Measurements from ENCODE around the gene AOC3.
"Not testable (repeated sequence)": the region's sequence is repeated elsewhere in the genome, so short reads cannot be mapped to it uniquely, and the experiment has no call there.

AOC3 gene

DNA sequence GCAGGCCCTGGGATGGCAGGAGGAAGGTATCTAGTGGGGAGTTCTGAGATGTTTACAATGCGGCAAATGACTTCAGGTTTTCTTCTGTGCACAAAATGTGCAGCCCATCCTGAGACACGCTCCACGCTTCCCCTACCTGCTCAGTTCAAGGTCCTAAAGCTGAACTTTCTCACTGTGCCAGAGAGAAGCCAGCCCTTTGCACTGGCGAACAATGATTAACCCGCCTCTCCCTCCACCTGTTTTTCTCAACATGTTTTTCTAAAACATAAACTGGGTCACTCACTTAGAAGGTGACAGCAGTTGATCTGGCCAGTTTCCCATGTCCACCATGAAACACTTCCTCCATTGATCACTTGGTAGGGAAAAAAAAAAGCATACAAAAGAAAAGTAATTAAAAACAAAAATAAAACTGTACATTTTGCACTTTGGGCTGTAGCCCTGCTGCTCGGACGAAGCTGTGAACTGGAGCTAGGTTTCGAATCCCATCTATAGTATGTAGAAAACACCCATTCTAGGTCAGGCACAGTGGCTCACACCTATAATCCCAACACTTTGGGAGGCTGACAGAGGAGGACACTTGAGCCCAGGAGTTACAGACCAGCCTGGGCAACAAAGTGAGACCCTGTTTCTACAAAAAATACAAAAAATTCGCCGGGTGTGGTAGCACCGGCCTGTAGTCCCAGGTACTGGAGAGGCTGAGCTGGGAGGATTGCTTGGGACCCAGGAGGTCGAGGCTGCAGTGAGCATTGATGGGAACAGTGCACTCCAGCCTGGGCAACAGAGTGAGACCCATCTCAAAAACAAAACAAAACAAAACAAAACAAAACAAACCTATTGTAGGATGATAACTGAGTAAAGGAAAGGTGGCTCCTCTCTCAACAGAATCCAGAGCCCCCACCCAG lies 43.5 kb downstream of the AOC3 start:
- DNase-seq, result no peak

DNA sequence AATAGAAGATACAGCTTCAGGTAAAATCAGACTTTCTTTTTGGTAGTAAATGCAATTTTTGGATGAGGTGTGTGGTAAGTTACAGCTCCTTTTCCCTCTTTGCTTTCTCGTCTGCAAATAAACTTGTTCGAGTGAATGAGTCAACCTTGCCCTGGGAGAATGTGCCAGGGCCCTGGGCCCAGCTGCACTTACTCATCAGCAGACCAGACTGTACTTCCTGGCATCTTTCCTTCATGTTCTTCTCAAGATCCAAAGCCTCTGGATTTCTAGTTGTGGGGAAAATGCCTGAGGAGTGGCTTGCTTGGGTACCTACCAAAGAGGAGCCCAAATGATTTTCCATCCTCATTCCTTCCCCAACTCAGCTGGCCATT lies 44.2 kb downstream of the AOC3 start:
- no peak for DNase-seq

DNA sequence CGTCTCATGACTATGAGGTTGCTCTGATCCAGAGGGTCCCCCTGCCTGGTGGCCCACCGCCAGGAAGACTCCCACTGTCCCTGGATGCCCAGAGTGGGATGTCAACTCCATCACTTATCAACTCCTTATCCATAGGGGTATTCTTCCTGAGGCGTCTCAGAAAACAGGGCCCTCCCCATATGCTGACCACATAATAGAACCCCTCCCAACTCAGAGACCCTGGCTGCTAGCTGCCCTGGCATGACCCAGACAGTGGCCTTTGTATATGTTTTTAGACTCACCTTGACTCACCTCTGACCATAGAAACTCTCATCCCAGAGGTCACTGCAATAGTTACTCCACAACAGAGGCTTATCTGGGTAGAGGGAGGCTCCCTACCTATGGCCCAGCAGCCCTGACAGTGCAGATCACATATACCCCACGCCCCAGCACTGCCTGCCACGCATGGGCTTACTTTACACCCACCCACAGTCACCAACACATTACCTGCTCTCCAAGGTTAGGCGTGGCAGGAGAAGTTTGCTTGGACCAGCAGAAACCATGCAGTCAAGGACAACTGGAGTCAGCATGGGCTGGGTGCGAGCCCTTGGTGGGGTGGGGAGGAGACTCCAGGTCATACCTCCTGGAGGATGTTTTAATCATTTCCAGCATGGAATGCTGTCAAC lies 47.3 kb downstream of the AOC3 start:
- DNase-seq, result no peak

DNA sequence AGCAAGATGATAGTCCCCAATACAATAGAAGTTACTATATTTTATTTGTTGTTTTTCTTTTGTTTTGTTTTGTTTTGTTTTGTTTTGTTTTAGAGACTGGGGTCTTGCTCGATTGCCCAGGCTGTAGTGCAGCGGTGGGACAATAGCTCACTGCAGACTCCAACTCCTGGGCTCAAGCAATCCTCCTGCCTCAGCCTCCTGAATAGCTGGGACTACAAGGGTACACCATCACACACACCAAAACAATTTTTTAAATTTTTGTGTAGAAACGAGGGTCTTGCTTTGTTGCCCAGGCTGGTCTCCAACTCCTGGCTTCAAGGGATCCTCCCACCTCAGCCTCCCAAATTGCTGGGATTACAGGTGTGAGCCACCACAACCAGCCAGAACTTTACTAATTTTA lies 49.0 kb downstream of the AOC3 start:
- not testable (repeated sequence) for DNase-seq

DNA sequence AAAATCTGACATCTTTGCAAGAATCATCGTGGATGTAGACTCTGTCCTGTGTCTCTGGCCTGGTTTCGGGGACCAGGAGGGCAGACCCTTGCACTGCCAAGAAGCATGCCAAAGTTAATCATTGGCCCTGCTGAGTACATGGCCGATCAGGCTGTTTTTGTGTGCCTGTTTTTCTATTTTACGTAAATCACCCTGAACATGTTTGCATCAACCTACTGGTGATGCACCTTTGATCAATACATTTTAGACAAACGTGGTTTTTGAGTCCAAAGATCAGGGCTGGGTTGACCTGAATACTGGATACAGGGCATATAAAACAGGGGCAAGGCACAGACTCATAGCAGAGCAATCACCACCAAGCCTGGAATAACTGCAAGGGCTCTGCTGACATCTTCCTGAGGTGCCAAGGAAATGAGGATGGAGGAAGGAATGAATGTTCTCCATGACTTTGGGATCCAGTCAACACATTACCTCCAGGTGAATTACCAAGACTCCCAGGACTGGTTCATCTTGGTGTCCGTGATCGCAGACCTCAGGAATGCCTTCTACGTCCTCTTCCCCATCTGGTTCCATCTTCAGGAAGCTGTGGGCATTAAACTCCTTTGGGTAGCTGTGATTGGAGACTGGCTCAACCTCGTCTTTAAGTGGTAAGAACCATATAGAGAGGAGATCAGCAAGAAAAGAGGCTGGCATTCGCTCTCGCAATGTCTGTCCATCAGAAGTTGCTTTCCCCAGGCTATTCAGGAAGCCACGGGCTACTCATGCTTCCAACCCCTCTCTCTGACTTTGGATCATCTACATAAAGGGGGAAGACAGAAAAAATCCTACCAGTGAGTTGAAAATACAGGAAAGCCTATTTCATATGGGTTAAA lies 49.7 kb downstream of the AOC3 start, which contains the start of gene G6PC1:
Gene G6PC1 (plus strand): TSS at position 340 of the 872 bp plus-strand sequence. CDS start 78 bp downstream, at position 418.
- no peak for DNase-seq

DNA sequence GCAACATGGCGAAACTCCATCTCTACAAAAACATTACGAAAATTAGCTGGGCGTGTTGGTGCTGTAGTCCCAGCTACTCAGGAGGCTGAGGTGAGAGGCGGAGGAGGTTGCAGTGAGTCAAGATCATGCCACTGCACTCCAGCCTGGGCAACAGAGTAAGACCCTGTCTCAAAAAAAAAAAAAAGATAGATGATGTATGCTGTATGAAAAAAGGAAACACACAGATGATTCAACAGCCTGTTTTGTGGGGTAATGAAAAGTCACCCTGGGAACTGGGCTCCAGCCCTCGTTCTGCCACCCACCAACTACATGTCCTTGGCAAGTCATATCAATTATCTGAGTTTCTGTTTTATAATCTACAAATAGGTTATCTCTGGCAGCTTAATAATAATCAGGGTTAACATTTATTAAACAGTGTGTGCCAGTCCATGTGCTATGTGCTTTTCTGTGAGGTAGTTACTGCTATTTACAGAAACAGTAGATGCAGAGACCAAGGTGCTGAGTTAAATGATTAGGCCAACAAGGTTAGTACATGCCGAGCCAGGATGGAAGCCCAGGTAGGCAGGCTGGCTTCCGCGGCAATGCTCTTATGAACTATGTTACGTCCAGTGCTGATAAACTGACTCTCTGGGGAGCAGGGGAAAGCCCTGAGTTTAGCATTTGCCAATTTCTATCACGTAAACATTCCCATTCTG lies 50.7 kb downstream of the AOC3 start:
- no peak for DNase-seq

DNA sequence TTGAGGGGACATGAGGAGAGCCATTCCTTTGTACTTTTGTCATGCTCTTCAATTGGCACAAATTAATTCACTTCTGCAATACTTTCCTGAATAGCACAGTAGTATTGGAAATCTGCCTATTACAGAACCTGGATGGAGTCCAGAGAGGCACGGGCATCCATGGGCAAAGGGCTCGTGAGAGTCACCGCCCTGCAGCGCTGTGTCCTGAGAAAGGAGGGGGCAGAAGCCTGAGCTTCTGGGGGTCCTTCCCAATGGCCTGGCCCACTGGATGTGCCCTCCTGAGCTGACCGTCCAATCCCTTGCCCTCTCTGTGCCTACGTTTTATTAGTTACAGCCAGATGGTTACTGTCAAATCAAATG lies 53.1 kb downstream of the AOC3 start:
- no peak for DNase-seq

DNA sequence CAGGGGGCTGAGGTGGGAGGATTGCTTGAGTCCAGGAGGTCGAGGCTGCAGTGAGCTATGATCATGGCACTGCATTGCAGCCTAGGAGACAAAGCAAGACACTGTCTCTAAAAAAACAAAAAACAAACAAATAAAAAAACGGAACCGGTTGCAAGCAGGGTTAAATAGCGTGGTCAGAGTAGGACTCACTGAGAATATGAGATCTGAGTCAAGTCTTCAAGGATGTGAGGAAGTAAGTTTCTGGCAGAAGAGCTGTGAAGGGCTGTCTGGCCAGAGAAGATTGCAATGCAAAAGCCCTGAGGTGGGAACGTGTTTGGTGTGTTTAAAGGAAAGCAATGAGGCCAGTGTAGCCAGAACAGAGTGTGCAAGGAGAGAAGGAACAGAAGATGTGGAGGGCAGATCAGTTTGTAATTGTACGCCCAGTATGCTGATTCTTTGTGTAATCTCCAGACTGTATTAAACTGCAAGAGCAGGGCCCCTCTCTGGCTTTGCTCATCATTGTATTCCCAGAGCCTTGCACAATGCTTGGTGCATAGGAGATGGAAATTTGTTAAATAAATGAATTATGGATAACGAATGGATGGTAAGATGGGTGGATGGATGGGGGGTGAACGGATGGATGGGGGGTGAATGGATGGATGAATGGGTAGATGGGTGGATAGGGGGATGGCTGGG lies 55.9 kb downstream of the AOC3 start:
- DNase-seq, result no peak
